ENCODE data around the gene CTDP1. TPM values are rescaled to one million over a fixed set of nuclear protein-coding genes. Genes with fewer than 3 reads are reported as not detected.

The CTDP1 gene
- total RNA-seq, 4 donors from 2014 or later = 16.7 to 25.3 (median 21.6) TPM

DNA sequence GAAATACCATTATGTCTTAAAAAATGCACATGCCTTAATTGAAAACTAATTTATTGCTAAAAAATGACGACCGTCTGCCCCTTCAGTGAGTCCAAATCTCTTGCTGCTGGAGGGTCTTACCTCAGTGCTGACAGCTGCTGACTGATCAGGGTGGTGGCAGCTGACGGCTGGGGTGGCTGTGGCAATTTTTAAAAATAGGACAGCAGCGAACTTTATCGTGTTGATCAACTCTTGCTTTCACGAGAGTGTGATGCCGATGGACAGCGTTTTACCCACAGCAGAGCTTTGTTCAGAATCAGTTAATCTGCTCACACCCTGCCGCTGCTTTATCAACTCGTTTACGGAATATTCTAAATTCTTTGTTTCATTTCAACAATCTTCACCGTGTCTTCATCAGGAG lies 21.2 kb upstream of the CTDP1 start:
- no peak for ATAC-seq
- Histone ChIP-seq H3K27me3 (no peaks in the 10 kb centered on the region), H3K27ac (no peak overlapping the region), H3K4me3 (no peak overlapping the region), H3K4me1 (no peaks in the 10 kb centered on the region), H3K9me3 (peaks cover 0 to 8% (median 0%) of the 10 kb centered on the region in 3 donors), H3K36me3 (no peaks in the 10 kb centered on the region)
- 79 to 83% methylated on average over 12 of the region's 12 CpGs for WGBS, 2 donors (ENCODE audit: low coverage in 1 of 2)
- TF ChIP-seq, protein P1, sequence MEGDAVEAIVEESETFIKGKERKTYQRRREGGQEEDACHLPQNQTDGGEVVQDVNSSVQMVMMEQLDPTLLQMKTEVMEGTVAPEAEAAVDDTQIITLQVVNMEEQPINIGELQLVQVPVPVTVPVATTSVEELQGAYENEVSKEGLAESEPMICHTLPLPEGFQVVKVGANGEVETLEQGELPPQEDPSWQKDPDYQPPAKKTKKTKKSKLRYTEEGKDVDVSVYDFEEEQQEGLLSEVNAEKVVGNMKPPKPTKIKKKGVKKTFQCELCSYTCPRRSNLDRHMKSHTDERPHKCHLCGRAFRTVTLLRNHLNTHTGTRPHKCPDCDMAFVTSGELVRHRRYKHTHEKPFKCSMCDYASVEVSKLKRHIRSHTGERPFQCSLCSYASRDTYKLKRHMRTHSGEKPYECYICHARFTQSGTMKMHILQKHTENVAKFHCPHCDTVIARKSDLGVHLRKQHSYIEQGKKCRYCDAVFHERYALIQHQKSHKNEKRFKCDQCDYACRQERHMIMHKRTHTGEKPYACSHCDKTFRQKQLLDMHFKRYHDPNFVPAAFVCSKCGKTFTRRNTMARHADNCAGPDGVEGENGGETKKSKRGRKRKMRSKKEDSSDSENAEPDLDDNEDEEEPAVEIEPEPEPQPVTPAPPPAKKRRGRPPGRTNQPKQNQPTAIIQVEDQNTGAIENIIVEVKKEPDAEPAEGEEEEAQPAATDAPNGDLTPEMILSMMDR (IDR thresholded peaks at IDR 0.05) = no peak
- TF ChIP-seq EP300 (IDR thresholded peaks at IDR 0.05) = no peak
- no peak for TF ChIP-seq POLR2A (IDR thresholded peaks at IDR 0.05)
- no peak for TF ChIP-seq POLR2AphosphoS5 (IDR thresholded peaks at IDR 0.05)

DNA sequence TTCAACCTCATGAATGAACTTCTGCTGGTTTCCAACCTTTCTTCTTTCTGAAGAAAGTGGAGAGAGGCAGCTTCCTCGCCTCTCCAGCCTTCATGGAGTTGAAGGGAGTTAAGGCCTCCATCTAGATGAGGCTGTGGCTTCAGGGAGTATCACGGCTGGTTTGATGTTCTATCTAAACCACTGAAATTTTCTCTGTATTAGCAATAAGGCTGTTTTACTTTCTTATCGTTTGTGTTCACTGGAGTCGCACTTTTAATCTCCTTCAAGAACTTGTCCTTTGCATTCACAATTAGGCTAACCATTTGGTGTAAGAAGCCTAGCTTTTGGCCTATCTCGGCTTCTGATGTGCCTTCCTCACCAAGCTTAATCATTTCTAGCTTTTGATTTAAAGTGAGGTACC lies 19.9 kb upstream of the CTDP1 start:
- H3K9me3 ChIP-seq = peaks cover 0 to 8% (median 0%) of the 10 kb centered on the region in 3 donors
- H3K27me3 ChIP-seq = no peaks in the 10 kb centered on the region
- no peaks in the 10 kb centered on the region for H3K36me3 ChIP-seq
- no peak overlapping the region for H3K4me3 ChIP-seq
- no peaks in the 10 kb centered on the region for H3K4me1 ChIP-seq
- ATAC-seq = no peak
- 89% methylated on average over 3 to 5 of the region's 5 CpGs for WGBS, 2 donors (ENCODE audit: low coverage in 1 of 2)
- no peak for TF ChIP-seq POLR2AphosphoS5 (IDR thresholded peaks at IDR 0.05)
- TF ChIP-seq POLR2A (IDR thresholded peaks at IDR 0.05) = no peak
- TF ChIP-seq EP300 (IDR thresholded peaks at IDR 0.05) = no peak
- TF ChIP-seq, protein P1 (IDR thresholded peaks at IDR 0.05) = no peak
- no peak overlapping the region for H3K27ac ChIP-seq

DNA sequence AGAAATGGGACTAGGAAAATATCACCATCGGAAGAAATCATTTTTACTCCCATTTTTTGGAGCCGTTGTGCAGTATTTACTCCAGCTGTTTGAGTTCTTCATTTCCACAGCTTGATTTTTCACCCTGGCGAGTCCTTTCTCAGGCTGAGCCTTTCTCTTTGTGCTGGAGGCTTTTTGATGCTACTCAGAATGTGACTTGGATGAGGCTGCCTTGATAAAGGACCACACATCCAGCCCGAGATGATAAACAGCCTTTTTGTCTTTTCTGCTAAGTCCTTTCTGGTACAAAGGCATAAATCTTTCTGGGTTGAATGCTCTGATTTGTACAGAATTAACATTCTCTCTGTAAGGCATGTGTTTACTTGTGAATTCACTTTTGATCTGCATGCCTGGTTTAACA lies 17.6 kb upstream of the CTDP1 start:
- Histone ChIP-seq H3K4me1 (no peaks in the 10 kb centered on the region), H3K27ac (no peak overlapping the region), H3K9me3 (no peaks in the 10 kb centered on the region), H3K4me3 (no peak overlapping the region), H3K27me3 (no peaks in the 10 kb centered on the region), H3K36me3 (no peaks in the 10 kb centered on the region)
- TF ChIP-seq EP300 (IDR thresholded peaks at IDR 0.05) = no peak
- TF ChIP-seq, protein P1 (IDR thresholded peaks at IDR 0.05) = no peak
- TF ChIP-seq POLR2A (IDR thresholded peaks at IDR 0.05) = no peak
- no peak for TF ChIP-seq POLR2AphosphoS5 (IDR thresholded peaks at IDR 0.05)
- 26 to 47% methylated on average over 4 of the region's 4 CpGs for WGBS, 2 donors (ENCODE audit: low coverage in 1 of 2)
- no peak for ATAC-seq

DNA sequence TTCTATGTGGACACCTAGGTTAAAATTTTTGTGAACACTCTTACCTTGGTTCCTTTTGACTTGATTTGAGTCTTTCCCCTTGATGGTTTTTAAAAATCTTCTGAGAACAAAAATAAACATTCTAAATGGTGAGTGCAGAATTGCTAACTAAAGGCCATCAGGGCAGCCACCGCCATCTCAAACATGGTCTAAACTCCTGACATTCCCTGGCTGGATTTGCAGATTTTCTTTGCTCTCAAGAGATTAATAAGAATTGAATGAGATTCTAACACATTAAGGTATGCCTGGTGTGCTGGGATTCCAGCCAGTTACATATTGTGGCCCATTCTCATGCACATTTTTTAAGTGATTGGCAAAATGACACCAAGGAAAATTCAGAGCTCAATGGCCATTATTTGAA lies 17.2 kb upstream of the CTDP1 start:
- no peaks in the 10 kb centered on the region for H3K27me3 ChIP-seq
- TF ChIP-seq EP300 (IDR thresholded peaks at IDR 0.05) (no peak), POLR2A (IDR thresholded peaks at IDR 0.05) (no peak), POLR2AphosphoS5 (IDR thresholded peaks at IDR 0.05) (no peak)
- TF ChIP-seq, protein P1 (IDR thresholded peaks at IDR 0.05) = no peak
- H3K4me1 ChIP-seq = no peaks in the 10 kb centered on the region
- no peak overlapping the region for H3K4me3 ChIP-seq
- ATAC-seq = no peak
- H3K36me3 ChIP-seq = no peaks in the 10 kb centered on the region
- no peak overlapping the region for H3K27ac ChIP-seq
- H3K9me3 ChIP-seq = no peaks in the 10 kb centered on the region
- 57 to 80% methylated on average over 1 of the region's 1 CpG for WGBS, 2 donors (ENCODE audit: low coverage in 1 of 2)

DNA sequence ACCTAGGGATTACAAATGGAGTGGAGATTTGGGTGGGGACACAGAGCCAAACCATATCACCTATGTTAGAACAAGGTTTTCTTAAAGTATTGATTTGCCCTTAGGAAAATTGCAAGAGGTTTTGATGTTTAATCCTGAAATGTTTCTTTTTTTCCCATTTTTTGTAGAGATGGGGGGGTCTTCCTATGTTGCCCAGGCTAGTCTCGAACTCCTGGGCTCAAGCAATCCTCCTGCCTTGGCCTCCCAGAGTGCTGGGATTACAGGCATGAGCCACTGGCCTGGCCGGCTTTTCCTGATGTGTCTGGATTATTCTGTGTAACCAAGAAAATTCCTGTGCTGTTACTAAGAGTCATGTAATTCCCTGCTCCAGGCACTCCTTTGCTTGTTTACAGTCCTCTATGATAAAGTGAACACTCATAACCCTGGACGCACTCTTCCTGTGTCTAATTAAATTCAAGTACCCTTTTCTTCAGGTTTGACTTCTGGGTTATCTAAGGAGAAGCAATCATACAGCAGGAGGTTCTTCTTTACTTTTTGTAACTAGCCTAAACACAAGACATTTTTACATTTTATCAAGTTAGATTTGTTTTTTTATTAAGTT lies 15.0 kb upstream of the CTDP1 start:
- TF ChIP-seq, protein P1 (IDR thresholded peaks at IDR 0.05) = no peak
- TF ChIP-seq EP300 (IDR thresholded peaks at IDR 0.05) (no peak), POLR2AphosphoS5 (IDR thresholded peaks at IDR 0.05) (no peak), POLR2A (IDR thresholded peaks at IDR 0.05) (no peak)
- Histone ChIP-seq H3K36me3 (no peaks in the 10 kb centered on the region), H3K27ac (no peak overlapping the region), H3K4me1 (no peaks in the 10 kb centered on the region), H3K9me3 (no peaks in the 10 kb centered on the region), H3K4me3 (no peak overlapping the region), H3K27me3 (no peaks in the 10 kb centered on the region)
- no peak for ATAC-seq
- WGBS, 2 donors (ENCODE audit: low coverage in 1 of 2) = 47 to 90% methylated on average over 2 to 3 of the region's 3 CpGs

Data from gastroesophageal sphincter (tissue), 4 donors.